H1 (cell line): ENCODE results near the gene SH3PXD2A. TPM values are rescaled to one million over a fixed set of nuclear protein-coding genes. Genes with fewer than 3 reads are reported as not detected.

Experiments used
- CTCF ChIA-PET: fragments of 300-600 bp; sonication (Branson Sonifier 250); formaldehyde crosslinking; loops from one replicate; lab custom pipeline; 2021; ENCODE audit not compliant: partially characterized antibody; lab: Charles Lee
- POLR2A ChIA-PET: fragments of 300-600 bp; sonication (Branson Sonifier 250); formaldehyde crosslinking; loops from one replicate; lab custom pipeline; 2021; ENCODE audit warnings: inconsistent platforms; ENCODE audit not compliant: partially characterized antibody; lab: Charles Lee
- DNase-seq, 2 experiments: peaks; one replicate each; pipeline versions ENCODE4 v3.0.0 to v3.0.0-alpha.2; 2010 to 2022; ENCODE audit warnings: low spot score in 2 of 2, low read depth in 1 of 2, mixed read lengths in 1 of 2
- FAIRE-seq: peaks from 2 replicates; lab custom pipeline; 2011; peaks lifted over from hg19 to GRCh38; lab: Jason Lieb, UNC
- H2AFZ ChIP-seq: 2 replicates; pipeline ENCODE4 v1.8.1; 2012; ENCODE audit warnings: low read length, inconsistent platforms
- H2AK5ac ChIP-seq: 2 replicates; pipeline ENCODE4 v1.6.1; 2013; ENCODE audit warnings: low read depth, low read length
- H2BK120ac ChIP-seq: replicated peaks from 2 replicates; pipeline ENCODE3; 2013; ENCODE audit warnings: low read depth, low read length, inconsistent platforms
- H2BK12ac ChIP-seq: 2 replicates; pipeline ENCODE4 v1.6.1; 2013; ENCODE audit warnings: low read depth, low read length
- H2BK15ac ChIP-seq: 2 replicates; pipeline ENCODE4 v1.6.1; 2013; ENCODE audit warnings: low read length
- H2BK20ac ChIP-seq: 2 replicates; pipeline ENCODE4 v1.6.1; 2013; ENCODE audit warnings: low read length
- H2BK5ac ChIP-seq: 2 replicates; pipeline ENCODE4 v1.6.1; 2013; ENCODE audit warnings: low read depth, low read length
- H3K14ac ChIP-seq: 2 replicates; pipeline ENCODE4 v1.6.1; 2013; ENCODE audit warnings: inconsistent platforms; ENCODE audit not compliant: insufficient read length
- H3K18ac ChIP-seq: 2 replicates; pipeline ENCODE4 v1.6.1; 2013; ENCODE audit warnings: low read length; ENCODE audit errors: extremely low read depth
- H3K23ac ChIP-seq: 2 replicates; pipeline ENCODE4 v1.6.1; 2013; ENCODE audit warnings: inconsistent platforms; ENCODE audit not compliant: insufficient read length
- H3K23me2 ChIP-seq: 2 replicates; pipeline ENCODE4 v1.6.1; 2013; ENCODE audit warnings: low read depth, low read length
- H3K27ac ChIP-seq: 2 replicates; pipeline ENCODE4 v1.6.1; 2011; ENCODE audit warnings: low read depth, low read length, inconsistent platforms
- H3K27me3 ChIP-seq, 4 experiments: replicated peaks in 1 of 4; 1 replicate in 1 of 4; 2 replicates in 3 of 4; pipeline versions ENCODE4 v1.6.1 to v1.8.1; 2011 to 2013; ENCODE audit warnings: low read length in 3 of 4, mild to moderate bottlenecking in 3 of 4, inconsistent platforms in 2 of 4, mixed read lengths in 2 of 4, moderate library complexity in 1 of 4; ENCODE audit not compliant: control insufficient read depth in 3 of 4, insufficient read depth in 3 of 4; ENCODE audit errors: extremely low read depth in 1 of 4
- H3K36me3 ChIP-seq, 4 experiments: 2 replicates each; pipeline versions ENCODE4 v1.6.1 to v1.8.1; 2011 to 2013; ENCODE audit warnings: mild to moderate bottlenecking in 4 of 4, low read length in 3 of 4, moderate library complexity in 2 of 4, control low read depth in 1 of 4, inconsistent platforms in 1 of 4; ENCODE audit not compliant: insufficient read depth in 4 of 4, control insufficient read depth in 2 of 4
- H3K4ac ChIP-seq: replicated peaks from 2 replicates; pipeline ENCODE3; 2013; ENCODE audit warnings: low read length, low read depth, mixed read lengths, inconsistent platforms; ENCODE audit not compliant: insufficient read length
- H3K4me1 ChIP-seq, 4 experiments: replicated peaks in 1 of 4; 1 replicate in 1 of 4; 2 replicates in 3 of 4; pipeline versions ENCODE4 v1.6.1 to v1.8.1; 2011 to 2013; ENCODE audit warnings: low read length in 3 of 4, inconsistent platforms in 2 of 4, mixed read lengths in 1 of 4; ENCODE audit not compliant: insufficient read depth in 4 of 4, control insufficient read depth in 3 of 4
- H3K4me2 ChIP-seq, 2 experiments: 2 replicates each; pipeline versions ENCODE4 v1.6.1 to v1.8.1; 2011 to 2013; ENCODE audit warnings: low read depth in 2 of 2, low read length in 2 of 2, control low read depth in 1 of 2, inconsistent platforms in 1 of 2, mild to moderate bottlenecking in 1 of 2; ENCODE audit not compliant: insufficient read depth in 1 of 2
- H3K4me3 ChIP-seq, 4 experiments: fragments of 200-600, 300-600 bp in 1 of 4; sonication (generic), shearing (Covaris generic), sonication (Bioruptor Twin) in 1 of 4; 2 replicates each; pipeline versions ENCODE4 v1.5.1 to v1.8.1; 2011 to 2016; ENCODE audit warnings: low read length in 4 of 4, low read depth in 3 of 4, control low read depth in 2 of 4, inconsistent platforms in 2 of 4, mild to moderate bottlenecking in 2 of 4, mixed read lengths in 1 of 4, moderate library complexity in 1 of 4; ENCODE audit not compliant: insufficient read depth in 2 of 4; ENCODE audit errors: extremely low read depth in 1 of 4
- H3K56ac ChIP-seq: replicated peaks from 2 replicates; pipeline ENCODE3; 2013; ENCODE audit warnings: low read depth, mild to moderate bottlenecking, mixed read lengths, low read length, inconsistent platforms; ENCODE audit not compliant: insufficient read length
- H3K79me1 ChIP-seq: 2 replicates; pipeline ENCODE4 v1.6.1; 2013; ENCODE audit warnings: low read depth, low read length, control low read depth
- H3K79me2 ChIP-seq, 2 experiments: 2 replicates each; pipeline versions ENCODE4 v1.6.1 to v1.8.1; 2012 to 2013; ENCODE audit warnings: low read length in 2 of 2, mild to moderate bottlenecking in 2 of 2, inconsistent platforms in 1 of 2; ENCODE audit not compliant: insufficient read depth in 2 of 2, control insufficient read depth in 1 of 2
- H3K9ac ChIP-seq, 4 experiments: replicated peaks in 1 of 4; 1 replicate in 1 of 4; 2 replicates in 3 of 4; pipeline versions ENCODE4 v1.6.1 to v1.8.1; 2011 to 2013; ENCODE audit warnings: low read depth in 3 of 4, low read length in 3 of 4, control low read depth in 2 of 4, mild to moderate bottlenecking in 2 of 4, moderate library complexity in 2 of 4, inconsistent platforms in 1 of 4; ENCODE audit errors: extremely low read depth in 1 of 4
- H3K9me3 ChIP-seq, 2 experiments: 2 replicates each; pipeline versions ENCODE4 v1.6.1 to v1.8.1; 2012 to 2013; ENCODE audit warnings: mild to moderate bottlenecking in 2 of 2, moderate library complexity in 2 of 2, control low read depth in 1 of 2, inconsistent platforms in 1 of 2, low read depth in 1 of 2, low read length in 1 of 2, mixed read lengths in 1 of 2; ENCODE audit not compliant: insufficient read depth in 2 of 2
- H4K20me1 ChIP-seq, 2 experiments: replicated peaks in 1 of 2; 2 replicates each; pipeline versions ENCODE3 to v1.8.1; 2011 to 2013; ENCODE audit warnings: inconsistent platforms in 2 of 2, low read length in 2 of 2, mild to moderate bottlenecking in 1 of 2; ENCODE audit not compliant: insufficient read depth in 2 of 2, control insufficient read depth in 1 of 2
- H4K5ac ChIP-seq: 2 replicates; pipeline ENCODE4 v1.6.1; 2013; ENCODE audit warnings: low read length, low read depth, mixed read lengths, inconsistent platforms; ENCODE audit not compliant: insufficient read length
- H4K8ac ChIP-seq: 2 replicates; pipeline ENCODE4 v1.8.0; 2013; ENCODE audit warnings: mild to moderate bottlenecking, moderate library complexity, low read length, inconsistent platforms; ENCODE audit not compliant: insufficient read depth; ENCODE audit errors: extremely low read depth
- H4K91ac ChIP-seq: replicated peaks from 2 replicates; pipeline ENCODE3; 2013; ENCODE audit warnings: low read length, mixed read lengths, inconsistent platforms; ENCODE audit not compliant: insufficient read length
- CHD2 ChIP-seq: IDR thresholded peaks from 2 replicates; pipeline ENCODE4 v1.6.1; 2012; ENCODE audit warnings: low read length, improper control_type of control experiment
- HDAC2 ChIP-seq, 2 experiments: fragments of 300-600 bp in 1 of 2; sonication (generic) in 1 of 2; IDR thresholded peaks; 2 replicates each; pipeline ENCODE4 v1.6.1; 2011 to 2012; ENCODE audit warnings: low read depth in 2 of 2, low read length in 2 of 2, mild to moderate bottlenecking in 2 of 2, moderate library complexity in 2 of 2, borderline replicate concordance in 1 of 2, inconsistent platforms in 1 of 2
- WGBS, 2 experiments: shearing (Covaris generic) in 1 of 2; methylation state at CpG; one replicate each; pipeline versions ENCODE4 v1.1.6 to v1.1.7; 2013 to 2015; ENCODE audit warnings: low lambda C conversion rate in 2 of 2, mixed read lengths in 2 of 2, inconsistent platforms in 1 of 2, low coverage in 1 of 2, missing lambda C conversion rate in 1 of 2; ENCODE audit not compliant: insufficient replicate concordance in 2 of 2, insufficient coverage in 1 of 2, insufficient read length in 1 of 2; ENCODE audit errors: extremely low coverage in 1 of 2, missing lambda C conversion rate in 1 of 2; 5-methylcytosine and 5-hydroxymethylcytosine counted together
- polyA plus RNA-seq, 7 experiments: library from polyadenylated mRNA; depleted of rRNA in 3 of 7; stranded (reverse) in 5 of 7; unstranded in 2 of 7; fragments of >200 nt in 5 of 7; fragments of 200-250 nt in 2 of 7; gene quantifications; 1 replicate in 5 of 7; 2 replicates in 1 of 7; 4 replicates in 1 of 7; pipeline versions ENCODE4 v1.2.1 to v1.2.3, GENCODE V29; 2011 to 2013; ENCODE audit warnings: missing spikeins in 2 of 7, mixed read lengths in 2 of 7
- total RNA-seq: library from RNA; stranded (reverse); fragmentation: NEBNext Ultra II Directional; extraction: Animal tissue kit (Norgen Biotek cat#: 25700); gene quantifications from 2 replicates; pipeline ENCODE4 v1.2.1, GENCODE V29; 2021

SH3PXD2A gene
- total and polyA plus RNA-seq, 2 of the 8 experiments (the other 6 are each of a cell fraction or from before 2014, with no cell fraction given), result 5.4 to 16.3 TPM

DNA sequence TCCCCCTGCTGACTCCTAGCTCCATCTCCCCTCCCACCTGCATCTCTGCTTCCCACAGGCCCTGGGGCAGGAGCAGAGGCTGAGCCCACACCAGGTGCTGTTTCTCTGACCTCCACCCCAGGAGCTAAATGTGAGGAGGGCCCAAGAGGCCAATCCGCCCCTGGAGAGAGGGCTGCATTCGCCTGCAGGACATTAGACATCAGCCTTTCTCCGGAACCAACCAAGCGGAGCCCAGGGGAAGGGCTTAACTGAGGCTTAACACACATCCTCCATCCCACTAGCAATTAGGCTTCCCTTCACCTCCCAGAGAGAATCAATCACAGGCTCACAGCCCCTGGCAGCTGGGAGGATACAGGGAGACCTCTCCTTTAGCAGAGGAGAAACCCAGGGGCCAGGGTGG is 50.5 kb downstream of the SH3PXD2A start:
- Histone ChIP-seq H3K4me1 (peaks cover 0 to 14% (median 7%) of the 10 kb centered on the region in 4 experiments; a peak in 4 of 7 replicates), H3K27ac (no peak overlapping the region), H2AK5ac (no peak overlapping the region), H2AFZ (no peak overlapping the region), H3K23ac (no peak overlapping the region), H3K4me2 (no peak overlapping the region), H3K14ac (no peak overlapping the region), H3K56ac (no peak overlapping the region), H2BK15ac (0 out of 2 replicates have a peak overlapping the region, but pooled peaks have one; percentile 63), H4K91ac (peak overlapping the region; percentile 34), H4K20me1 (no peaks in the 10 kb centered on the region), H2BK12ac (no peak overlapping the region), H3K9me3 (no peaks in the 10 kb centered on the region), H3K4ac (no peak overlapping the region), H3K36me3 (no peaks in the 10 kb centered on the region), H2BK5ac (no peak overlapping the region), H3K9ac (no peak overlapping the region), H4K8ac (peak overlapping the region; percentile 0; the same call in 1 of the 2 replicates), H2BK120ac (no peak overlapping the region), H3K4me3 (no peak overlapping the region), H3K79me2 (no peaks in the 10 kb centered on the region; a peak in 1 of 4 replicates), H2BK20ac (0 out of 2 replicates have a peak overlapping the region, but pooled peaks have one; percentile 9), H3K23me2 (no peaks in the 10 kb centered on the region), H4K5ac (no peak overlapping the region), H3K18ac (peak overlapping the region; percentile 67; the same call in 1 of the 2 replicates), H3K27me3 (no peaks in the 10 kb centered on the region), H3K79me1 (no peaks in the 10 kb centered on the region)
- FAIRE-seq (no peak), DNase-seq (no peak)
- TF ChIP-seq HDAC2 (IDR thresholded peaks at IDR 0.05; ENCODE audit: borderline replicate concordance in 1 of 2, low read depth in 2 of 2, low read length in 2 of 2), result no peak
- TF ChIP-seq CHD2, result no peak
- POLR2A ChIA-PET, result interaction anchor here (0.8 kb wide), 1 partner anchor 18 kb away, joined by 3 read pairs; no protein-coding TSS in a partner anchor
- WGBS, 2 experiments, result 87% methylated on average over 4 of the region's 4 CpGs; no CpG with 5 or more reads in 1 of the 2 experiments
- CTCF ChIA-PET, result interaction anchor here (0.6 to 1.2 kb wide), 3 partner anchors 18 to 56 kb away, joined by 3 to 4 read pairs (median 3); no protein-coding TSS in a partner anchor
